PC-3 (cell line): ENCODE data around the gene ZNF148.

ENCODE experiments used
- CTCF ChIP-seq: fragments of 300-600 bp; sonication (generic); conservative IDR thresholded peaks from 2 replicates; pipeline ENCODE4 v1.5.1; 2017; ENCODE audit warnings: antibody characterized with exemption, low read depth, mild to moderate bottlenecking, low read length
- EZH2 ChIP-seq: fragments of 300-600 bp; sonication (generic); IDR thresholded peaks from one replicate; pipeline ENCODE4 v1.6.1; 2017; ENCODE audit warnings: antibody characterized with exemption, mild to moderate bottlenecking, low read length; ENCODE audit not compliant: unreplicated experiment
- EZH2phosphoT487 ChIP-seq: fragments of 300-600 bp; sonication (generic); IDR thresholded peaks from 2 replicates; pipeline ENCODE4 v1.6.1; 2018; ENCODE audit warnings: mild to moderate bottlenecking, antibody characterized with exemption, low read length, borderline replicate concordance

- TF ChIP-seq CTCF (no peak), EZH2 (no peak), EZH2phosphoT487 (no peak)
Measured at GRCh38 chr3:125229168-125229567, 146.0 kb downstream of the ZNF148 start.
